ENCODE data around the gene CA5A.

GRCh38 chr16:87964049-87964659 lies 27.8 kb upstream of the CA5A start:
- no peak for TF ChIP-seq POLR2A (IDR thresholded peaks at IDR 0.05; ENCODE audit: low read depth, low read length)
- no peak for TF ChIP-seq POLR2AphosphoS5 (IDR thresholded peaks at IDR 0.05; ENCODE audit: low read depth, low read length)
- TF ChIP-seq TAF1 (IDR thresholded peaks at IDR 0.05; ENCODE audit: borderline replicate concordance, low read depth, low read length), result no peak
